Activated naive CD4-positive, alpha-beta T cell treated with Interleukin-2 at 50 U/mL for 16 hours (primary cell): ENCODE data around the gene FBLL1.
"Not testable (repeated sequence)": the region's sequence is repeated elsewhere in the genome, so short reads cannot be mapped to it uniquely, and the experiment has no call there.

Source experiments
- DNase-seq: peaks from one replicate; pipeline ENCODE4 v3.0.0-alpha.2; 2020

The FBLL1 gene

GRCh38 chr5:168528521-168529373, at the start of gene FBLL1:
TSS of gene FBLL1 (plus strand) at chr5:168529305. CDS start at chr5:168529505, 200 bp downstream.
- peak; percentile 24 for DNase-seq

GRCh38 chr5:168480601-168481000, 48.5 kb upstream of the FBLL1 start:
- DNase-seq = no peak

- no peak for DNase-seq
Observed at GRCh38 chr5:168481330-168481788, 47.7 kb upstream of the FBLL1 start.

- no peak for DNase-seq
Observed at GRCh38 chr5:168482361-168482760, 46.7 kb upstream of the FBLL1 start.

- DNase-seq = peak; percentile 94
Observed at GRCh38 chr5:168486136-168486879, 42.8 kb upstream of the FBLL1 start, which contains the start of gene RARS1. TSS of gene RARS1 (plus strand) at chr5:168486471. CDS start at chr5:168486499, 28 bp downstream.

GRCh38 chr5:168489059-168489458, 40.0 kb upstream of the FBLL1 start:
- DNase-seq = no peak

GRCh38 chr5:168494057-168494555, 35.0 kb upstream of the FBLL1 start:
- DNase-seq = no peak

- DNase-seq = no peak
Observed at GRCh38 chr5:168502563-168503237, 26.4 kb upstream of the FBLL1 start.

GRCh38 chr5:168513861-168514428, 15.2 kb upstream of the FBLL1 start:
- DNase-seq = no peak

- no peak for DNase-seq
Observed at GRCh38 chr5:168525856-168526255, 3.2 kb upstream of the FBLL1 start.

- no peak for DNase-seq
Observed at GRCh38 chr5:168527756-168528295, 1.3 kb upstream of the FBLL1 start.

GRCh38 chr5:168529374-168530234, 499 bp downstream of the FBLL1 start:
- DNase-seq = no peak

GRCh38 chr5:168530621-168531150, 1.6 kb downstream of the FBLL1 start:
- no peak for DNase-seq

- no peak for DNase-seq
Observed at GRCh38 chr5:168531191-168531590, 2.1 kb downstream of the FBLL1 start.

GRCh38 chr5:168531987-168532864, 3.1 kb downstream of the FBLL1 start:
- DNase-seq = no peak

GRCh38 chr5:168534351-168534750, 5.2 kb downstream of the FBLL1 start:
- not testable (repeated sequence) for DNase-seq

GRCh38 chr5:168537176-168537575, 8.1 kb downstream of the FBLL1 start:
- DNase-seq = no peak

GRCh38 chr5:168549554-168549953, 20.4 kb downstream of the FBLL1 start:
- no peak for DNase-seq

- DNase-seq = no peak
Observed at GRCh38 chr5:168550656-168551055, 21.6 kb downstream of the FBLL1 start.

- DNase-seq = no peak
Observed at GRCh38 chr5:168552146-168552545, 23.0 kb downstream of the FBLL1 start.
